GM18505 (cell line): Measurements from ENCODE around the gene ATPAF1.
"Not testable (repeated sequence)": the region's sequence is repeated elsewhere in the genome, so short reads cannot be mapped to it uniquely, and the experiment has no call there.

Experiments used
- ATAC-seq: cut with Tn5 transposase; IDR thresholded peaks from one replicate; pipeline ENCODE4 v1.9.1; 2021; ENCODE audit not compliant: unreplicated experiment
- POLR2A ChIP-seq: IDR thresholded peaks from 4 replicates; pipeline ENCODE4 v1.6.1; 2011; ENCODE audit warnings: borderline replicate concordance; ENCODE audit not compliant: insufficient read depth, insufficient read length; ENCODE audit errors: extremely low read depth

Gene ATPAF1

GRCh38 chr1:46667782-46668760 lies at the start of gene ATPAF1:
TSS of gene ATPAF1 (minus strand) at chr1:46668364. CDS start at chr1:46668322, 42 bp downstream.
- TF ChIP-seq POLR2A, result peak; percentile 70
- peak; percentile 82 for ATAC-seq

DNA sequence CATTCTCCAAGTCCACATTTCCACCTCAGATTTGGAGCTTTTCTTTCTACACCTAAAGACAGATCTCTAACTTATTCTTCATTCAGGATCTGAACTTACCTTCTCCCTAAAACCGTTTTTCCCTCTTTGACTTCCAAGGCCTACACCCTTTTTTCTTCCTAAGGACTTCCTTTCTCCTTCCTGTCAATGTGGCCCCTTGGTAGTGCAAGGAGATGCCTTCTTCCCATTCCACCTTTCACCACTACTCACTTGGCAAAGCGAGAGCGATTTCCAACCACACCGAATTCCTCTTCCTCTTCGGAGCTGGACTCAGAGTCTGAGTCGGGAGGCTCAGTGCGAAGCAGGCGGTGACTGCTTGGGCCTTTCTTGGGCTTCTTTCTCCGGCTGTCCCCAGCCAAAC lies 49.5 kb upstream of the ATPAF1 start:
- no peak for ATAC-seq

DNA sequence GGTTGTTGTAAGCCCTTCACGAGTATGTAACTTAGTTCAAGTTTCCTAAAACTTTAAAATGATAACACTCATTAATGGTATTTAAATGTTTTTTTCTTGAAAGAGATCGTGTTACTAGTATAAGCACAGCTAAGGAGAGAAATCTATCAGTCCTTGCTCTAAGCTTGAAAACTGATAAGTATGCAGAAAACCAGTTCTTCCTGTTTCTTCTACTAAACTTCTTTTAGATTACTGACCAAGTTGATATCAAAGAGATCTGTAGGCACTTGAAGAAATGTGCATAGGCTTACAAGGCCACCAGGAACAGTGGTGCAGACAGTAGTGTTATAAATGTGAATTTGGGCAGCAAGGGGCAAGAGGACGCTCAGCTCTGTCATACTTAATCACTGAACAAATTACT lies 46.8 kb upstream of the ATPAF1 start:
- TF ChIP-seq POLR2A, result no peak
- no peak for ATAC-seq

More for the DNA sequence above, 49.5 kb upstream of the ATPAF1 start:
- no peak for TF ChIP-seq POLR2A

GRCh38 chr1:46708121-46708520 lies 40.0 kb upstream of the ATPAF1 start:
- TF ChIP-seq POLR2A, result no peak
- ATAC-seq, result no peak

GRCh38 chr1:46705408-46705807 lies 37.2 kb upstream of the ATPAF1 start:
- no peak for TF ChIP-seq POLR2A

GRCh38 chr1:46703927-46704641 lies 35.9 kb upstream of the ATPAF1 start:
- TF ChIP-seq POLR2A, result no peak

More at GRCh38 chr1:46705408-46705807, 37.2 kb upstream of the ATPAF1 start:
- no peak for ATAC-seq

DNA sequence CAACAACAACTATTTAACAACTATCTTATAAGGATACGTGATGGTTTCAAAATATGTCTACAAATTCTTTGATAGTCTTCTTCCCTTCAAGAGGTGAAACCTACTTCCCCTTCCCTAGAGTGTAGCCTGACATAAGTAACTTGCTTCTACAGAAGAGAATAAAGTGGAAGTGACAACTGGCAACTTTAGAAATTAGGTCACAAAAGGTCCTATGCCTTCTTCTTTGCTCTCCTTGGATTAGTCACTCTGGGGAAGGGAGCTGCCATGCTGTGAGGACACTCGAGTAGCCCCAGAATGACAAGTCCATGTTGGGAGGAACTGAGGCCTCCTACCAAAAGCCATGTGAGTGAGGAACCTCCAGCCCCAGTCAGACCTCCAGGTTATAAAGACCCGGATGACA lies 31.5 kb upstream of the ATPAF1 start:
- no peak for ATAC-seq
- no peak for TF ChIP-seq POLR2A

More at GRCh38 chr1:46703927-46704641, 35.9 kb upstream of the ATPAF1 start:
- ATAC-seq, result no peak

GRCh38 chr1:46697053-46697452 lies 28.9 kb upstream of the ATPAF1 start:
- ATAC-seq, result no peak

DNA sequence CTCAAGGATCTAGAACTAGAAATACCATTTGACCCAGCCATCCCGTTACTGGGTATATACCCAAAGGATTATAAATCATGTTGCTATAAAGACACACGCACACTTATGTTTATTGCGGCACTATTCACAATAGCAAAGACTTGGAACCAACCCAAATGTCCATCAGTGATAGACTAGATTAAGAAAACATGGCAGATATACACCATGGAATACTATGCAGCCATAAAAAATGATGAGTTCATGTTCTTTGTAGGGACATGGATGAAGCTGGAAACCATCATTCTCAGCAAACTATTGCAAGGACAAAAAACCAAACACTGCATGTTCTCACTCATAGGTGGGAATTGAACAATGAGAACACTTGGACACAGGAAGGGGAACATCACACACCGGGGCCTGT lies 26.5 kb upstream of the ATPAF1 start:
- not testable (repeated sequence) for ATAC-seq

More at GRCh38 chr1:46697053-46697452, 28.9 kb upstream of the ATPAF1 start:
- TF ChIP-seq POLR2A, result no peak

GRCh38 chr1:46692811-46693770 lies 24.9 kb upstream of the ATPAF1 start:
- ATAC-seq, result no peak
- no peak for TF ChIP-seq POLR2A

- no peak for TF ChIP-seq POLR2A
- ATAC-seq, result no peak
Measured at GRCh38 chr1:46691997-46692790, 24.0 kb upstream of the ATPAF1 start.

DNA sequence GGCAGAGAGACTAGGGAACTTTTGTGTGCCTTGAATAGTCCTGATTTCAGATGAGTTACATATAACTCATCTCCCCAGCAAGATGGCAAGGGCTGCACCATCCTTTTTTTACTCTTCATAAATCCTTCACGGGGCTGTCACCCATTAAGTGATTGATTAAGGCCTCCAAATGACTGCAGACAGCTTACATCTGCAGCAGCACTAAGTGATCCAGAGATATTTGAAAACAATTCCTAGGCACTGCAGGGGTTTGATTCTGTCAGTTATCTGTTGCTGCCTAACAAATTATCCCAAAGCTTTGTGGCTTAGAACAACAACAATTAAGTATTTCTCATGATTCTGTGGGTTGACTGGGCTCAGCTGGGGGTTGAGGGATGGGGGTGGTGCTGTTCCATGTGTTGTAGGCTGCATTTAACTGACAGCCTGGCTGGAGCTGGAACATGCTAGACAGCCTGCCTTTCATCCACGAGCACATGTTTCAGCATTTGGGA lies 22.8 kb upstream of the ATPAF1 start:
- TF ChIP-seq POLR2A, result no peak
- no peak for ATAC-seq
